ENCODE results near the gene GALNT8.

GALNT8 gene

GRCh38 chr12:4707306-4707705 lies 12.9 kb upstream of the GALNT8 start:
- no peak for ATAC-seq
- TF ChIP-seq PPARA (CRISPR knock-in tag; IDR thresholded peaks at IDR 0.05; ENCODE audit: borderline replicate concordance) (no peak), TOX (CRISPR knock-in tag; IDR thresholded peaks at IDR 0.05; ENCODE audit: borderline replicate concordance) (no peak), ZNF8 (CRISPR knock-in tag; IDR thresholded peaks at IDR 0.05) (no peak), CREB5 (CRISPR knock-in tag; IDR thresholded peaks at IDR 0.05; ENCODE audit: low read depth) (no peak), ZFP3 (CRISPR knock-in tag; IDR thresholded peaks at IDR 0.05) (no peak), SNAI2 (CRISPR knock-in tag; IDR thresholded peaks at IDR 0.05) (no peak)
- TF ChIP-seq, protein P1, sequence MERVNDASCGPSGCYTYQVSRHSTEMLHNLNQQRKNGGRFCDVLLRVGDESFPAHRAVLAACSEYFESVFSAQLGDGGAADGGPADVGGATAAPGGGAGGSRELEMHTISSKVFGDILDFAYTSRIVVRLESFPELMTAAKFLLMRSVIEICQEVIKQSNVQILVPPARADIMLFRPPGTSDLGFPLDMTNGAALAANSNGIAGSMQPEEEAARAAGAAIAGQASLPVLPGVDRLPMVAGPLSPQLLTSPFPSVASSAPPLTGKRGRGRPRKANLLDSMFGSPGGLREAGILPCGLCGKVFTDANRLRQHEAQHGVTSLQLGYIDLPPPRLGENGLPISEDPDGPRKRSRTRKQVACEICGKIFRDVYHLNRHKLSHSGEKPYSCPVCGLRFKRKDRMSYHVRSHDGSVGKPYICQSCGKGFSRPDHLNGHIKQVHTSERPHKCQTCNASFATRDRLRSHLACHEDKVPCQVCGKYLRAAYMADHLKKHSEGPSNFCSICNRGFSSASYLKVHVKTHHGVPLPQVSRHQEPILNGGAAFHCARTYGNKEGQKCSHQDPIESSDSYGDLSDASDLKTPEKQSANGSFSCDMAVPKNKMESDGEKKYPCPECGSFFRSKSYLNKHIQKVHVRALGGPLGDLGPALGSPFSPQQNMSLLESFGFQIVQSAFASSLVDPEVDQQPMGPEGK (CRISPR knock-in tag; IDR thresholded peaks at IDR 0.05; ENCODE audit: borderline replicate concordance): no peak

GRCh38 chr12:4710113-4710512 lies 10.1 kb upstream of the GALNT8 start:
- no peak for TF ChIP-seq SNAI2 (CRISPR knock-in tag; IDR thresholded peaks at IDR 0.05)
- no peak for TF ChIP-seq ISL1 (CRISPR knock-in tag; IDR thresholded peaks at IDR 0.05)
- no peak for TF ChIP-seq ZNF565 (CRISPR knock-in tag; conservative IDR thresholded peaks at IDR 0.05; ENCODE audit: low read depth)
- TF ChIP-seq POU6F1 (CRISPR knock-in tag; IDR thresholded peaks at IDR 0.05; ENCODE audit: borderline replicate concordance, low read depth): no peak
- TF ChIP-seq ZFP30 (CRISPR knock-in tag; IDR thresholded peaks at IDR 0.05): no peak
- TF ChIP-seq GLIS3 (CRISPR knock-in tag; IDR thresholded peaks at IDR 0.05): no peak
- TF ChIP-seq ZNF8 (CRISPR knock-in tag; IDR thresholded peaks at IDR 0.05): no peak
- TF ChIP-seq ESRRG (CRISPR knock-in tag; IDR thresholded peaks at IDR 0.05): no peak
- no peak for TF ChIP-seq CREB5 (CRISPR knock-in tag; IDR thresholded peaks at IDR 0.05; ENCODE audit: low read depth)
- TF ChIP-seq, protein P1 (CRISPR knock-in tag; IDR thresholded peaks at IDR 0.05; ENCODE audit: borderline replicate concordance): no peak
- TF ChIP-seq ARNTL (CRISPR knock-in tag; IDR thresholded peaks at IDR 0.05; ENCODE audit: borderline replicate concordance, low read depth): no peak
- TF ChIP-seq OSR1 (CRISPR knock-in tag; IDR thresholded peaks at IDR 0.05): no peak
- no peak for TF ChIP-seq BACH2 (CRISPR knock-in tag; IDR thresholded peaks at IDR 0.05; ENCODE audit: borderline replicate concordance)
- TF ChIP-seq ZNF70 (CRISPR knock-in tag; IDR thresholded peaks at IDR 0.05): no peak
- TF ChIP-seq TCF4 (CRISPR knock-in tag; IDR thresholded peaks at IDR 0.05; ENCODE audit: borderline replicate concordance): no peak
- ATAC-seq: no peak

DNA sequence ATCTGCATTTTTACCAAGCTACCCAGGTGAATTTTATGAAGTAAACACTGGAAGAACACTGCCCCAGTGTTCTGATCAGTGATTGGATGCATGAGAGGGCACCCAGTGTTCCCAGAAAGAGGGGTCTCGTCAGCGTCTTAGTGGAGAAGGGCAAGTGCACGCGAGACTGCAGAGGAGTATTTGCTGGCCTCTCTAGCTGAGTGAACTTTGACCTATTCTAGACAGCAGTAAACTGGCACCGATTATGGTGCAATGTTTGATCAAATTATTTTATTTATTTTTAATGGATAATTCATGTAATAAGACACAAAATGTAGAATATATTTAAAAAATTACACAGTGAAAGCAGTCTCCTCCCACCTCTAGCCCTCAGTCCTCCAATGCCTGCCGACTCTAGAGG lies 5.3 kb upstream of the GALNT8 start:
- no peak for ATAC-seq
- TF ChIP-seq PPARA (CRISPR knock-in tag; IDR thresholded peaks at IDR 0.05; ENCODE audit: borderline replicate concordance): no peak
- TF ChIP-seq ARNTL (CRISPR knock-in tag; IDR thresholded peaks at IDR 0.05; ENCODE audit: borderline replicate concordance, low read depth): no peak
- no peak for TF ChIP-seq ZNF8 (CRISPR knock-in tag; IDR thresholded peaks at IDR 0.05)

GRCh38 chr12:4717806-4718205 lies 2.4 kb upstream of the GALNT8 start:
- no peak for ATAC-seq
- TF ChIP-seq ZFP3 (CRISPR knock-in tag; IDR thresholded peaks at IDR 0.05) (no peak), CSRNP3 (CRISPR knock-in tag; IDR thresholded peaks at IDR 0.05) (no peak), ISL1 (CRISPR knock-in tag; IDR thresholded peaks at IDR 0.05) (no peak), POU6F1 (CRISPR knock-in tag; IDR thresholded peaks at IDR 0.05; ENCODE audit: borderline replicate concordance, low read depth) (no peak), SNAI2 (CRISPR knock-in tag; IDR thresholded peaks at IDR 0.05) (no peak), BACH2 (CRISPR knock-in tag; IDR thresholded peaks at IDR 0.05; ENCODE audit: borderline replicate concordance) (no peak), ESRRG (CRISPR knock-in tag; IDR thresholded peaks at IDR 0.05) (no peak), GLIS3 (CRISPR knock-in tag; IDR thresholded peaks at IDR 0.05) (no peak)
- TF ChIP-seq, protein P2, sequence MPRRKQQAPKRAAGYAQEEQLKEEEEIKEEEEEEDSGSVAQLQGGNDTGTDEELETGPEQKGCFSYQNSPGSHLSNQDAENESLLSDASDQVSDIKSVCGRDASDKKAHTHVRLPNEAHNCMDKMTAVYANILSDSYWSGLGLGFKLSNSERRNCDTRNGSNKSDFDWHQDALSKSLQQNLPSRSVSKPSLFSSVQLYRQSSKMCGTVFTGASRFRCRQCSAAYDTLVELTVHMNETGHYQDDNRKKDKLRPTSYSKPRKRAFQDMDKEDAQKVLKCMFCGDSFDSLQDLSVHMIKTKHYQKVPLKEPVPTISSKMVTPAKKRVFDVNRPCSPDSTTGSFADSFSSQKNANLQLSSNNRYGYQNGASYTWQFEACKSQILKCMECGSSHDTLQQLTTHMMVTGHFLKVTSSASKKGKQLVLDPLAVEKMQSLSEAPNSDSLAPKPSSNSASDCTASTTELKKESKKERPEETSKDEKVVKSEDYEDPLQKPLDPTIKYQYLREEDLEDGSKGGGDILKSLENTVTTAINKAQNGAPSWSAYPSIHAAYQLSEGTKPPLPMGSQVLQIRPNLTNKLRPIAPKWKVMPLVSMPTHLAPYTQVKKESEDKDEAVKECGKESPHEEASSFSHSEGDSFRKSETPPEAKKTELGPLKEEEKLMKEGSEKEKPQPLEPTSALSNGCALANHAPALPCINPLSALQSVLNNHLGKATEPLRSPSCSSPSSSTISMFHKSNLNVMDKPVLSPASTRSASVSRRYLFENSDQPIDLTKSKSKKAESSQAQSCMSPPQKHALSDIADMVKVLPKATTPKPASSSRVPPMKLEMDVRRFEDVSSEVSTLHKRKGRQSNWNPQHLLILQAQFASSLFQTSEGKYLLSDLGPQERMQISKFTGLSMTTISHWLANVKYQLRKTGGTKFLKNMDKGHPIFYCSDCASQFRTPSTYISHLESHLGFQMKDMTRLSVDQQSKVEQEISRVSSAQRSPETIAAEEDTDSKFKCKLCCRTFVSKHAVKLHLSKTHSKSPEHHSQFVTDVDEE (CRISPR knock-in tag; IDR thresholded peaks at IDR 0.05): no peak
